GM18909 (cell line): Measurements from ENCODE around the gene MATCAP1.

Source experiments
- ATAC-seq: cut with Tn5 transposase; IDR thresholded peaks from one replicate; pipeline ENCODE4 v1.9.1; 2021; ENCODE audit warnings: mild to moderate bottlenecking; ENCODE audit not compliant: unreplicated experiment, poor library complexity

The MATCAP1 gene

DNA sequence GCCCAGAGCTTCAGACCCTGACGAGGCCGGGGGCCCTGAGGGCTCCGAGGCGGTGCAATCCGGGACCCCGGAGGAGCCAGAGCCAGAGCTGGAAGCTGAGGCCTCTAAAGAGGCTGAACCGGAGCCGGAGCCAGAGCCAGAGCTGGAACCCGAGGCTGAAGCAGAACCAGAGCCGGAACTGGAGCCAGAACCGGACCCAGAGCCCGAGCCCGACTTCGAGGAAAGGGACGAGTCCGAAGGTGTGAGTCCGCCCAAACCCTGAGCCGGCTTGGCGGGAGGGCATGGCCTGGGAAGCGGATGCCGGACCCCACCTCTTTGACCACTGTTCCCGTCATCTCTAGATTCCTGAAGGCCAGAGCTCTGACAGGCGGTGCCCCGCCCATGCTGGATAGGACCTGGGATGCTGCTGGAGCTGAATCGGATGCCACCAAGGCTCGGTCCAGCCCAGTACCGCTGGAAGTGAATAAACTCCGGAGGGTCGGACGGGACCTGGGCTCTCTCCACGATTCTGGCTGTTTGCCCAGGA, 9.0 kb downstream of the MATCAP1 start:
- no peak for ATAC-seq

DNA sequence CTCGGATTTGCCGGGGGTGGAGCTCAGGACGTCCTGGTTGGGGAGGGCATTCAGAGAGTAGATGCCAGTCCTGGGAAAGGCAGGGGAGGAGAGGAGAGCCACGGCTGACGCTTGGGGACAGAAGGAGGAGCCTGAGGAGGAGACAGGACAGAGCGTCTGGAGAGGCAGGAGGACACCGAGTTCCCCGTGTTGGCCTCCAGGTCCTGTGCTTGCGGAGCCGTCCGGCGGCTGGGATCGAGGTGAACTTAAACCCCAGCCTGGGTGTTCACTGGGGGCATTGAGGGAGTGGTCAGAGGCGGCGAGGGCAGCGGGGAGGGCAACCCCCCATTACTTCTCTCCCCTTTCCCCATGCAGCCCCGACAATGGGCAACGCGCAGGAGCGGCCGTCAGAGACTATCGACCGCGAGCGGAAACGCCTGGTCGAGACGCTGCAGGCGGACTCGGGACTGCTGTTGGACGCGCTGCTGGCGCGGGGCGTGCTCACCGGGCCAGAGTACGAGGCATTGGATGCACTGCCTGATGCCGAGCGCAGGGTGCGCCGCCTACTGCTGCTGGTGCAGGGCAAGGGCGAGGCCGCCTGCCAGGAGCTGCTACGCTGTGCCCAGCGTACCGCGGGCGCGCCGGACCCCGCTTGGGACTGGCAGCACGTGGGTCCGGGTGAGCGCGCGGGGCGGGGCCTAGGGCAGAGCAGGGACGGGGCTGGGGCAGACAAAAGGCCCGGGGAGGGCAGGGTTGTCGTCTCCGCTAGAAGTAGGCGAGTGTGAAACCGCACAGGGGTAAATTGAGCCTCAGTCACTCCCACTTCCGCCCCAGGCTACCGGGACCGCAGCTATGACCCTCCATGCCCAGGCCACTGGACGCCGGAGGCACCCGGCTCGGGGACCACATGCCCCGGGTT, 9.7 kb downstream of the MATCAP1 start:
- ATAC-seq: peak; percentile 48

DNA sequence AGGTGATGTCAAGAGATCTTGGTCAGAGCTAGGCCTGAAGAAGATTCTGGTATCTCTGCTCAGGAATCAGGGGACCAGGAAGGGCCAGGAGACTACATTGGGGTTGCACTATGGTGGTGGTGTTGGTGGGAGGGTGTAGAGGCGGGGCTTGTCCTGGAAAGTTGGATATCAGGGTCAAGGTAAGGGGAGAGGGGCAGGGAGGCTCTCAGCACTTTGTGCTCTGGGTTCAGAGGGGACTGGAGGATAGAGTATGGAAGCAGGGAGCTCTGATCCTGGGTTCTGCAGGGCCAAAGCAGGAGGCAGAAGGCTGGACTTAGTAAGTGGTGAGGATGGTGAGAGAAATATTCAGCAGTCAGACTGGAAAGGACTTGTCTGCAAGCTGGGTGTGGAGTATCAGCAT, 10.4 kb downstream of the MATCAP1 start:
- no peak for ATAC-seq

DNA sequence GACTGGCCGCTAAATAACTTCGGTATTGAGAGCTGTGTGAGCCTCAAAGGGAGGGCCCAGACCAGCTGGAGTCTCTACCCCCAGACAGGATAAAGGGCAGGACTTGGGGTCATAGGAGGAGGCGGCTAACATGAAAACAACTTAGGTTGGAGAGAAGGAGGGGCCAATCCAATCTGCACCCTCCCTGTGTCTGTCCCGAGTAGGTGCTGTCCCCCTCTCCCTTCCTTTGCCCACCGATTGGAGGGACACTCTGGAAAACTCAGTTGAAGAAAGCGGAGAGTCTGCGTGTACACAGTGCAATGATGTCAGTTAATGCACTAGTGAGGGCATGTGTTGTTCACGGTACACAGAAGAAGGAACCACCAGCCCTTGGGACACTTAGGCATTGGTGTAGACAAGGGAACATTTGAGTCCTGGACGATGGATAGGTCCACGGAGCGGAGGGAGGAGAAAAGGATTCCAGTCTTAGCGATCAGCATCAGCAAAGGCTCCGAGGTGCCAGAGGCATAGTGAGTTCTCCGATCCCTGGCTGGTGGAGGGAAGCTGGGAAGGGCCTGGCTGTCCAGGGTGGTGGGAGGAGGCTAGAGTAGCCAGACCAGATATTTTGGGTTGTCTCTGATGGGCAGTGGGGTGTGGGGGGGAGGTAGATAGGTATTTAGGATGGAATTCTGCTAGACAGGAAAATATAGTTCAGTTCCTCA, 12.7 kb downstream of the MATCAP1 start:
- no peak for ATAC-seq

DNA sequence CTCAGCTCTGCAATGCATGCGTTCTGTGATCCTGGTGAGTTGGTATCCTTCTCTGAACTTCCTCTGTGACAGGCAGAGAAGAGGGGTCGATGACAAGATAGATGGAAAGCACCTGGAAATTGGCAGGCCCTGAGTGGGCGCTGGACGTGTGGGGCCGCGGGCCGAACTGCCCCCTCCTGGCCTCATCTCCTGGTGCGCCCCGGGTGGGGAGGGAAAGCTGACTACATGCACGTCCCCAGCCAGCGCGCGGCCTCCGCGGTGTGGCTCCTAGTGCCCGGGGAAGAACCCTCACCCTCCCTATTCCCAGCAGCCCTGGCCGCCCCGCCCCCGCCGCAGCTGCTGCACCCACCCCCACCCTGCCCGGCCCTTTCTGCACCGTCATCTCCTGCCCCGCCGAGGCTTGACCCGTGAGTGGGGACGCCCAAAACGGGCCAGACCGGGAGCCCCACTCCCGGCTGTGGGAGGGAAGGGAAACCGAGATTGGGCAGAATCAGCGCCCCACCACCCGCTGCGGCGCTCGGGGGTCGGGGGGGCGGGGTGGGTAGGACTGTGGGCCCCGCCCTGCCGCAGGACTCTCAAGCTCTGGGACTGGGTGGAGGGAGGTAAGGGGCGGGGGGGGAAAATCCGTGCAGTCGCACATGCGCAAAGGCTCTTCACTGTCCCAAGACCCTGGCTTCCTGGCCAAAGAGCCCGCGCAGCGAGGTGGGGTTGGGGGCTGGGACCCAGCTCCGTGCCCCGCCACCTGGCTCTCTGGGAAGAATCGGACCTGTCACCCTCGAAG, 13.4 kb downstream of the MATCAP1 start, which contains the start of gene NOL3:
Gene NOL3 (plus strand): TSS at position 371 of the 781 bp plus-strand sequence.
- peak; percentile 42 for ATAC-seq

DNA sequence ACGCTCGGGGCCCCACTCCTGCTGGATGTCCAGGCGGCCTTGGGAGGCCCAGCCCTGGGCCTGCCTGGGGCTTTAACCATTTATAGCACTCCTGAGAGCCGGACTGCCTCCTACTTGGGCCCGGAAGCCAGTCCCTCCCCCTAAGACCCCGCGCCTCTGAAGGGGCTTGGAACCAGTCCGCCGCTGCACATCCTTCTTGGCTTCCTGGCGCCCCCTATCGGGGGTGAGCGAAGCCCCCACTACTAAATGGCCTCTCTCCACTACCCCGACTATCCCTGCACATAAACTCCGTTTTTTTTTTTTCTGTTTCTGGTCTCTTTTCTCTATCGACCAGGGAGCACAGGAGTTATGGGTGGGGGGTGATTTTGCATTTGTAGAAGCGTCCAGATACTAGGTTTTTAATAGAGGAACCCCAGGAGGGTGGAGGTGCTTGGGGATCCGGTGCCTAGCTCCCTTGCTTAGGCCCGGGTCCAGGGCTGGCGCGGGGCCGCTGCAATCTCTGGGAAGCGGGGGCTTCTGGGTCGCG, 14.1 kb downstream of the MATCAP1 start:
- no peak for ATAC-seq

DNA sequence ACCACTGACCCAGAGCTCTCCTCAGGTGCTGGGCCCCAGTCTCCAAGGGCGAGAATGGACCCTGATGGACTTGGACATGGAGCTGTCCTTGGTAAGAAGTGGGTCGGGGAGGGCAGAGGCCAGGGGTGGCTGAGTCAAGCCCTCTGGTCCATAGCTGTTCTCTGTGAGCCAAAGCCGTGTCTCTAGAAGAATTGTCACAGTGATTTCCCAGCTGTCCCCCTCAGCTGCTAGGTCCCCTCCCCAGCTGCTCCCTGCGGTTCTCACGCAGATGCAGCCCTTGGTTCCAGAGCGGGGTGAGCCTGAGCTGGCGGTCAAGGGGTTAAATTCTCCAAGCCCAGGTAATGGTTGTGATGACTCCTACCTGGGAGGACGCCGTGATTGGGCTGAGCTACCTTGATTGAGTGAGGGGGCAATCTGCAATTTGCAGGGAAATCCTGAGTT, 14.7 kb downstream of the MATCAP1 start:
- ATAC-seq: no peak

DNA sequence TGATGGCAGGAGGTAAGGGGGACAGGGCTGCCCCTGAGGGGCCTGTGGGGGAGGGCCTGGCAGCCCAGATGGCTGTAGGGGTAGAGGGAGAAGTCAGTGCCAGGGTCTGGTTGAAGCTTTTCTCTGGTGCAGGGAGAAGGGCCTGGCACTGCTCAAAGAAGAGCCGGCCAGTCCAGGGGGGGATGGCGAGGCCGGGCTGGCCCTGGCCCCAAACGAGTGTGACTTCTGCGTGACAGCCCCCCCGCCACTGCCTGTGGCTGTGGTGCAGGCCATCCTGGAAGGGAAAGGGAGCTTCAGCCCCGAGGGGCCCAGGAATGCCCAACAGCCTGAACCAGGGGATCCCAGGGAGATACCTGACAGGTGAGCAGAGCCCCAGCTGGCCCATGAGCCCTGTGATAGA, 16.2 kb downstream of the MATCAP1 start:
- ATAC-seq: no peak

DNA sequence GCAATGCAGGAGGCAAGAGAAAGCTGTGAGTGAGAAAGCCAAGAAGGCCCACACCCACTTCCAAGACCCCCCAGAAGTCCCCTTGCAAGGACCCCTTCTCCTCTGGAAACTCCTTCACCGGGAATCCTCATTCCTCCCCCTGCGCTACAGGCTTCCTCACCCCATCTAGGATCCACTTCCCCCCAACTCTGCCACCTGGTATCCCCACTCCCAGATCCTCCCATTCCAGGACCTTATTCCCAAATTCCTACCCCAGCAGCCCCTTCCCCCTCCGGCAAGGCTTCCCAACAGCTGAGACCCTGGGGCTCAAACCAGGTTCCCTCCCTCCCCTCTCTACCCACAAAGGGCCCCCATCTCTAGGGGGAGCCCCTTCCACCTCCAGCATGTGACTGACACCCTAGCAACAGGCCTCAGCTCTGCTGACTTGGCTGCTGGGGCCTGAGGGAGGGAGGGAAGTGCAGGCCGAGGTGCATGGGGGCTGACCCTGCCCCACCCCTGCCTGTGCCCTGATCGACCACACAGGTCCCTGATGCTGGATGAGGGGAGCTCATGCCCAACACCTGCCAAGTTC, 17.1 kb downstream of the MATCAP1 start:
- no peak for ATAC-seq

DNA sequence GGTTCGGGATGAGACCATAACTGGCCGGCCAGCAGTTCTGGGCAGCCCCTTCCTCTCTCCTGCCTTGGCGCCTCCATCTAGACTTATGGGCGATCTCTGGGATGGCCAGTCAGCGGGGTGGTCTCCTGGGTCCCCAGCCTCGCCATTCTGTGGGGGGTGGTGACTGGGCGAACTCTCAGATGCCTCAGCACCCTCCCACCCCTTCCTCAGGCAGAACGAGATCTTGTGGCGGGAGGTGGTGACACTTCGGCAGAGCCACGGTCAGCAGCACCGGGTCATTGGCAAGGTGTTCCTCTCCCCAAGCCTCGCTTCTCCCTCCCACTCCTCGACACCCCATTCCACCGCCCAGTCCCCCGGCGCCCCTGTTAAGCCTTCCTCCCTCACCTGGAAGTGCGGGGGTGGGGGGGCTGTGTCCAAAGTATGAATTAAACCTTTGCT, 17.6 kb downstream of the MATCAP1 start:
- ATAC-seq: no peak

DNA sequence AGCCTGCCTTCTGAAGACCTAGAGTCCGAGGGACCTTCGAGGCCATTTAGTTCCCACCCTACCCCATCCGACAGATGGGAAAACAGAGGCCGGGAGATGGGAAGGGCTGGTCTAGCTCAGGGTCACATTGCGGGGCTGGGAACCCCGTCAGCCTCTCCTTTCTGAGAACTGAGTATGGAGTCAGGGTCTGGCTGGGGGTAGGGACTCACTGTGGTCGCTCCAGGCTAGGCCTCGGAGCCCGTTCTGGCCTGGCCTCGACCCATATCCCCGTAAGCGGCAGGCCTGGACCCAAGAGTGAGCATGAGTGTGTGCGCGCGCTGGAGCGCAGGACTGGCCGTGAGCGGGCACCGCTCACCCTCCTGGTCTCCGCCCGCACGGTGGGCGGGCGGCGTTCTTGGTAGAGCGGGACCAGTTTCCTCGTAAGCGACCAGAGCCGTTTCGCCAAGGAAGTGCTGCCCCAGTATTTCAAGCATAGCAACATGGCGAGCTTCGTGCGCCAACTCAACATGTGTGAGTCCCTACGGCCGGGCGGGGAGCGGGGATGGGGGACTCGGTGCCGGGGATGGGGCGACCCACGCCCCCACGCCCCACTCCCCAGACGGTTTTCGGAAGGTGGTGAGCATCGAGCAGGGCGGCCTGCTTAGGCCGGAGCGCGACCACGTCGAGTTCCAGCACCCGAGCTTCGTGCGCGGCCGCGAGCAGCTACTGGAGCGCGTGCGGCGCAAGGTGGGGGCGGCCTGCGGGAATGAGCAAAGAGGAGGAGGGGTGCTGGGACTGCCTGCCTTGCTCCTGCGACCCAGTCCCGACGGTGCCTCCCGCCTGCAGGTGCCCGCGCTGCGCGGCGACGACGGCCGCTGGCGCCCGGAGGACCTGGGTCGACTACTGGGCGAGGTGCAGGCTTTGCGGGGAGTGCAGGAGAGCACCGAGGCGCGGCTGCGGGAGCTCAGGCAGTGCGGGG, 18.4 kb downstream of the MATCAP1 start:
- no peak for ATAC-seq

DNA sequence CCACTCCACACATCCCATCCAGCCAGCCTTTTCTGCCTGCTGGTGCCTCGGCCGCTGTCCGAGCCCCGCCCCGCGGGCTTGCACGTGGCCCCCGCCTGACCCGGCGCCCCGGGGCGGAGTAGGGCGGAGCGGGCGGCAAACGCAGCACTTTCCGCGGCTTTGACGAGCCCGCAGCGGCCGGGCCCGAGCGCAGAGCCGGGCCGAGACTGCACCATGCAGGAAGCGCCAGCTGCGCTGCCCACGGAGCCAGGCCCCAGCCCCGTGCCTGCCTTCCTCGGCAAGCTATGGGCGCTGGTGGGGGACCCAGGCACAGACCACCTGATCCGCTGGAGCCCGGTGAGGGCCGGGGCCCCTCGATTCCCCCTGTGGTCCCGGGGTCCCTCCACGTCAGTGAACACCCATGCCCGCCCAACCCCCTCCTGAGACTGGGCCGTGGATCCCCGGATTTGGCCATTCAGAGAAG, 19.1 kb downstream of the MATCAP1 start, which contains the start of gene HSF4:
Gene HSF4 (plus strand): TSS at position 147 of the 463 bp plus-strand sequence. CDS start 67 bp downstream, at position 214.
- ATAC-seq: no peak

DNA sequence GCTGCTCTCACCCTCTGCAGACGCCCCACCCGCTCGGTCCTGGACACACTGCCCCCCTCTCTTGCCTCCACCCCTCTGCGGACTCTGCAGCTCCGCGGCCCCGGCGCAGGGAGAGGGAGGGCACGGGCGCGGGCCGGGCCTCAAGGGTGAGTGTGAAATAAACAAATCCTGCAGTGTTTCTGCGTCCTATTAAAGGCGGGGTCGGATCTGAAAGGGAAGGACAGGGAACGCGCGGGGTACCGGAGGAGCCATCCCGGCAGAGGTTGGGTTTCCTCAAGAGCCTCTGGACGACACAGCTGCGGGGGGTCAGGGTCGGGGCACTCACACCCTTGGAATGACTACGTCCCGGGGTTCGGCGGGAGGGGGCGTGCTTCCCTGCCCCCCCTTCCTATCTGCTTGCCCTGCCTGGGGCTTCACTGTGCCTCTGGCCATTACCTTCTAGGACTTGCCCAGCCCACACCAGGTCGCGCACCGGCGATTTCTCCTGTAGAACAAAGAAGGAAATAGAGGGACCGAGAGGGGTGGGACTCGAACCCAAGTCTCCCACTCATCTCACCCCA, 19.7 kb downstream of the MATCAP1 start:
- ATAC-seq: no peak

DNA sequence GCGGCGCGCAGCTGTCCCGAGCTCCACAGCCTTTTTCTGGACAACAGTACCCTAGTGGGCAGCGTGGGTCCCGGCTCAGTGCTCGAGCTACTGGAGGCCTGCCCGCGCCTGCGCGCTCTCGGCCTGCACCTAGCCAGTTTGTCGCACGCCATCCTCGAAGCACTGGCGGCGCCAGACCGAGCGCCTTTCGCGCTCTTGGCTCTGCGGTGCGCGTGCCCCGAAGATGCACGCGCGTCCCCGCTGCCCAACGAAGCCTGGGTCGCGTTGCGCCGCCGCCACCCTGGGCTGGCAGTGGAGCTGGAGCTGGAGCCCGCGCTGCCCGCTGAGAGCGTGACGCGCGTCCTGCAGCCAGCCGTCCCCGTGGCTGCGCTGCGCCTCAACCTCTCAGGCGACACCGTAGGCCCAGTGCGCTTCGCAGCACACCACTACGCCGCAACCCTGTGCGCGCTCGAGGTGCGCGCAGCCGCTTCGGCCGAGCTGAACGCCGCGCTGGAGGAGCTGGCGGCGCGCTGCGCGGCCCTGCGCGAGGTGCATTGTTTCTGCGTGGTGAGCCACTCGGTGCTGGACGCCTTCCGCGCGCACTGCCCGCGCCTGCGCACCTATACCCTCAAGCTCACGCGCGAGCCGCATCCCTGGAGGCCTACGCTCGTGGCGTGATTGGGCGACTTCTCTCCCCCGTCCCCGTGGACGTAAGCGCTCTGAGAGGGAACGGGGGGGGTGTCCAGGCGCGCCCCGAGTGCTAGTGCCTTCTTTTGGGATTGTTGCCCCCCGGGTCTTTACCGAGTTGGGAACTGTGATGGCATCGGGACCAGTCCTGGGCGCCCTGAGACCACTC, 20.4 kb downstream of the MATCAP1 start:
- ATAC-seq: no peak

DNA sequence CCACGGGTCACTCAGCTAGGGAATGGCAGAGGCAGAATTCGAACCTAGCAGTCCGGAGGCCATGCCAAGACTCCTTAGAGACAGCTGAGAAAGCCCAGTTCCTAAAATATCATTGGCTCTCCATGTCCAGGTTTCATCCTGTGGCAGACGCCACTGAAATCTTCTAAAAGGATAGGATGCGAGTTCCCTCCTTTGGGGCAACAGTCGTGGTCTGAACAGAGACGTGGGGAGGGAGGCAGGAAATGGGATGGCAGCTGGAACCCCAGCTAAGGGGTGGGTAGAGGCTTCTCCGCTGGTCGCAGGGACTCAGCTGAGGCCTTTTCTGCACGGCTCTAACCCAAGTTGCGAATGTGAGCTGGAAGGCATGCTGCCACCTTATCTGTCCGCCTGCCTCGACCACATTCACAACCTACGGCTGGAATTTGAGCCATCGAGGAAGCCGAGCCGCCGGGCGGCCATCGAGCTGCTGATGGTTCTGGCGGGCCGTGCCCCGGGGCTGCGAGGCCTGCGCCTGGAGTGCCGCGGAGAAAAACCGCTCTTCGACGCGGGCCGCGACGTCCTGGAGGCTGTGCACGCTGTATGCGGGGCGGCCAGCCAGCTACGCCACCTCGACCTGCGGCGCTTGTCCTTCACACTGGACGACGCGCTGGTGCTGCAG, 21.1 kb downstream of the MATCAP1 start:
- no peak for ATAC-seq

DNA sequence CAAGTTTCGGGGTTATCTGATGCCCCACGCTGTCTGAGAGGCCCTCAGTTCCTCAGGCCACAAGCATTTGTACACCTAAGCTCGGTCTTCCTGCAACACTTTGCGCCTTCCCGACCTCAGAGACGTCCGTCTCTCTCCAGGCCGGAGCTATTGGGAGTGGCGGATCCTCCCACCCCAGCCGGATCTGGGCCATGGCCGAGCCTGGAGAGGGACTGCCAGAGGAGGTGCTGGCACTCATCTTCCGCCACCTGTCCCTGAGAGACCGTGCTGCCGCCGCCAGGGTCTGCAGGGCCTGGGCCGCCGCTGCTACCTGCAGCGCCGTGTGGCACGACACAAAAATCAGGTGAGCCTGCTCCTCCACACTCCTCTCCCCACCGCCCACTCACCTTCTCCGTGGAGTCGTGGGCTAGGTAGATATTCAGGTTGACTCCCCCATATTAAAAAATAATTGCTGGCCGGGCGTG, 22.1 kb downstream of the MATCAP1 start:
- no peak for ATAC-seq
